HG03378 (cell line): ENCODE data around the gene LRRK2.
"Not testable (repeated sequence)": the region's sequence is repeated elsewhere in the genome, so short reads cannot be mapped to it uniquely, and the experiment has no call there.

ENCODE experiments used
- ATAC-seq: cut with Tn5 transposase; IDR thresholded peaks from one replicate; pipeline ENCODE4 v1.9.1; 2021; ENCODE audit warnings: mild to moderate bottlenecking, moderate library complexity; ENCODE audit not compliant: unreplicated experiment

The LRRK2 gene

GRCh38 chr12:40211186-40211585 lies 13.6 kb upstream of the LRRK2 start:
- not testable (repeated sequence) for ATAC-seq

GRCh38 chr12:40212566-40212965 lies 12.2 kb upstream of the LRRK2 start:
- no peak for ATAC-seq

- no peak for ATAC-seq
These were observed 8.8 kb upstream of the LRRK2 start for GRCh38 chr12:40215982-40216381.

GRCh38 chr12:40216516-40217288 lies 8.1 kb upstream of the LRRK2 start:
- ATAC-seq: no peak

GRCh38 chr12:40219760-40220159 lies 5.0 kb upstream of the LRRK2 start:
- no peak for ATAC-seq

GRCh38 chr12:40222247-40222646 lies 2.5 kb upstream of the LRRK2 start:
- no peak for ATAC-seq

- no peak for ATAC-seq
These were observed 1.2 kb upstream of the LRRK2 start for GRCh38 chr12:40223646-40224045.

GRCh38 chr12:40225337-40225983 lies 663 bp downstream of the LRRK2 start:
- ATAC-seq: no peak

- ATAC-seq: peak; percentile 84
These were observed 1.3 kb downstream of the LRRK2 start for GRCh38 chr12:40225984-40226602.

GRCh38 chr12:40226705-40227104 lies 1.9 kb downstream of the LRRK2 start:
- ATAC-seq: peak; percentile 27

GRCh38 chr12:40227447-40227846 lies 2.6 kb downstream of the LRRK2 start:
- ATAC-seq: no peak

GRCh38 chr12:40228727-40229126 lies 3.9 kb downstream of the LRRK2 start:
- ATAC-seq: no peak

GRCh38 chr12:40229690-40230651 lies 5.2 kb downstream of the LRRK2 start:
- no peak for ATAC-seq

GRCh38 chr12:40232602-40233001 lies 7.8 kb downstream of the LRRK2 start:
- ATAC-seq: peak; percentile 71

GRCh38 chr12:40233741-40234367 lies 9.1 kb downstream of the LRRK2 start:
- ATAC-seq: no peak

- ATAC-seq: no peak
These were observed 11.6 kb downstream of the LRRK2 start for GRCh38 chr12:40236357-40236850.

- no peak for ATAC-seq
These were observed 13.6 kb downstream of the LRRK2 start for GRCh38 chr12:40238266-40238902.

- ATAC-seq: no peak
These were observed 14.2 kb downstream of the LRRK2 start for GRCh38 chr12:40238979-40239378.

- no peak for ATAC-seq
These were observed 16.0 kb downstream of the LRRK2 start for GRCh38 chr12:40240779-40241178.

GRCh38 chr12:40241741-40242140 lies 16.9 kb downstream of the LRRK2 start:
- no peak for ATAC-seq
